ENCODE measurements around the gene ATP5ME.

- TF ChIP-seq, protein P1, sequence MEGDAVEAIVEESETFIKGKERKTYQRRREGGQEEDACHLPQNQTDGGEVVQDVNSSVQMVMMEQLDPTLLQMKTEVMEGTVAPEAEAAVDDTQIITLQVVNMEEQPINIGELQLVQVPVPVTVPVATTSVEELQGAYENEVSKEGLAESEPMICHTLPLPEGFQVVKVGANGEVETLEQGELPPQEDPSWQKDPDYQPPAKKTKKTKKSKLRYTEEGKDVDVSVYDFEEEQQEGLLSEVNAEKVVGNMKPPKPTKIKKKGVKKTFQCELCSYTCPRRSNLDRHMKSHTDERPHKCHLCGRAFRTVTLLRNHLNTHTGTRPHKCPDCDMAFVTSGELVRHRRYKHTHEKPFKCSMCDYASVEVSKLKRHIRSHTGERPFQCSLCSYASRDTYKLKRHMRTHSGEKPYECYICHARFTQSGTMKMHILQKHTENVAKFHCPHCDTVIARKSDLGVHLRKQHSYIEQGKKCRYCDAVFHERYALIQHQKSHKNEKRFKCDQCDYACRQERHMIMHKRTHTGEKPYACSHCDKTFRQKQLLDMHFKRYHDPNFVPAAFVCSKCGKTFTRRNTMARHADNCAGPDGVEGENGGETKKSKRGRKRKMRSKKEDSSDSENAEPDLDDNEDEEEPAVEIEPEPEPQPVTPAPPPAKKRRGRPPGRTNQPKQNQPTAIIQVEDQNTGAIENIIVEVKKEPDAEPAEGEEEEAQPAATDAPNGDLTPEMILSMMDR (IDR thresholded peaks at IDR 0.05): no peak
- TF ChIP-seq POLR2A (IDR thresholded peaks at IDR 0.05): no peak
These were observed 32.9 kb upstream of the ATP5ME start for GRCh38 chr4:706834-707598.
